ENCODE measurements around the gene OTOG. TPM values are rescaled to one million over a fixed set of nuclear protein-coding genes. Genes with fewer than 3 reads are reported as not detected.

OTOG gene
- total RNA-seq, 3 donors from 2014 or later (not counting 1 experiment from before 2014, with no cell fraction given), result not detected

DNA sequence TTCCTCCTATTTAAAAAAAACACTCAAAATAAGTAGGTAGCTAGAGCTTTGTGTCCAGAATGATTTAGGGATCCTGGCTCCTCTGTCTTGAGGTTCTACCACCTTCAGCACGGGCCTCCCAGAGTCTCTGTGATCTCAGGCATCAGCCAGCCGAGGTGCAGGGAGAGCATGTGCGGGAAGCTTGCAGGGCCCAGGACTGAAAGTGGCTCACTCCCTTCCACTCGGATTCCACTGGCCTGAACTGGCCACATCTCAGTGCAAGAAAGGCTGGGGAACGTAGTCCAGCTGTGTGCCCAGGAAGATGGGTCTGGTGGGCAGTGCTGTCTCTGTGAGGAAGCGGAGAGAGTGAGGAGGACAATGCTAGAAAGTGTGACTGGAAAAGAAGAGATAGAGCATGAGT, 104.0 kb downstream of the OTOG start:
- no peaks in the 10 kb centered on the region for H3K9me3 ChIP-seq (ENCODE audit: control insufficient read depth, insufficient read depth, low read length)
- TF ChIP-seq CTCF (IDR thresholded peaks at IDR 0.05), result no peak
- Mint-ChIP-seq H3K9me3 (peaks cover 2 to 3% of the 10 kb centered on the region in 2 donors), H3K27ac (no peak overlapping the region), H3K27me3 (ENCODE audit: low read depth in 2 of 2) (peaks cover 24 to 67% of the 10 kb centered on the region in 2 donors), H3K4me1 (no peaks in the 10 kb centered on the region), H3K36me3 (no peaks in the 10 kb centered on the region), H3K4me3 (no peak overlapping the region)
- no peak for ATAC-seq
- WGBS (ENCODE audit: insufficient coverage), result 71% methylated on average over 6 of the region's 6 CpGs
- H3K27me3 ChIP-seq (ENCODE audit: control insufficient read depth, insufficient read depth, low read length), result peaks cover 9% of the 10 kb centered on the region
- H3K27ac ChIP-seq (ENCODE audit: low read length), result no peak overlapping the region
- H3K4me3 ChIP-seq (ENCODE audit: low read length), result no peak overlapping the region
- intact Hi-C loops (cut with micrococcal nuclease), result no loop called here
- H3K4me1 ChIP-seq (ENCODE audit: control insufficient read depth, insufficient read depth, low read length), result no peaks in the 10 kb centered on the region
- no peaks in the 10 kb centered on the region for H3K36me3 ChIP-seq (ENCODE audit: control insufficient read depth, insufficient read depth, low read length)
- DNase-seq, result no peak

GRCh38 chr11:17651681-17652080, 104.6 kb downstream of the OTOG start:
- no peak overlapping the region for H3K4me3 Mint-ChIP-seq
- Histone ChIP-seq H3K36me3 (ENCODE audit: control insufficient read depth, insufficient read depth, low read length) (no peaks in the 10 kb centered on the region), H3K27me3 (ENCODE audit: control insufficient read depth, insufficient read depth, low read length) (peaks cover 9% of the 10 kb centered on the region), H3K27ac (ENCODE audit: low read length) (no peak overlapping the region), H3K9me3 (ENCODE audit: control insufficient read depth, insufficient read depth, low read length) (no peaks in the 10 kb centered on the region), H3K4me1 (ENCODE audit: control insufficient read depth, insufficient read depth, low read length) (no peaks in the 10 kb centered on the region), H3K4me3 (ENCODE audit: low read length) (no peak overlapping the region)
- ATAC-seq, result no peak
- no peak for DNase-seq
- no peaks in the 10 kb centered on the region for H3K36me3 Mint-ChIP-seq
- H3K27me3 Mint-ChIP-seq (ENCODE audit: low read depth in 2 of 2), result peaks cover 24 to 67% of the 10 kb centered on the region in 2 donors
- no peak overlapping the region for H3K27ac Mint-ChIP-seq
- no peaks in the 10 kb centered on the region for H3K4me1 Mint-ChIP-seq
- intact Hi-C loops (cut with micrococcal nuclease), result no loop called here
- 43% methylated on average over 4 of the region's 5 CpGs for WGBS (ENCODE audit: insufficient coverage)
- no peak for TF ChIP-seq CTCF (IDR thresholded peaks at IDR 0.05)
- peaks cover 2 to 3% of the 10 kb centered on the region in 2 donors for H3K9me3 Mint-ChIP-seq

DNA sequence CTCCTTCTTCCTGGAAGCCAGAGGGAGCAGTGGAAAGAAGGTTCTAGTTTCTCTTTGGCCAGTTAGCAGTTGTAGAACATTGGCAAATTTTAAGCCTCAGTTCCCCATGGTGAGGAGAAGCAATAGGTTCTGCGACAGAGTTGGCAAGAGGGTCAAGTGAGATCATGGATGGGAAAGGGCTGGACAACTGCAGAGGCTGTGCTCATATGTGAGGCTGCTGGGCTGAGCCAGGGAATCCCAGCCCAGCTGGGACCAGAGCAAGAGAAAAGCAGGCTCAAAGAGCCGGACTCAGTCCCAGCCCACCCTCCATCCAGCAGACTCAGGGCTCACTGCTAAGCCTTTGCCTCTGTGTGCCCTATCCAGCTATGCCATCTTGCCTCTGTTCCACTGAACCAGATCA, 105.5 kb downstream of the OTOG start:
- H3K4me1 ChIP-seq (ENCODE audit: control insufficient read depth, insufficient read depth, low read length), result no peaks in the 10 kb centered on the region
- H3K36me3 ChIP-seq (ENCODE audit: control insufficient read depth, insufficient read depth, low read length), result no peaks in the 10 kb centered on the region
- Mint-ChIP-seq H3K27me3 (ENCODE audit: low read depth in 2 of 2) (peaks cover 19 to 65% of the 10 kb centered on the region in 2 donors), H3K4me3 (no peak overlapping the region), H3K9me3 (peaks cover 2 to 3% of the 10 kb centered on the region in 2 donors), H3K36me3 (no peaks in the 10 kb centered on the region), H3K4me1 (no peaks in the 10 kb centered on the region), H3K27ac (no peak overlapping the region)
- DNase-seq, result no peak
- no peak overlapping the region for H3K4me3 ChIP-seq (ENCODE audit: low read length)
- no peaks in the 10 kb centered on the region for H3K9me3 ChIP-seq (ENCODE audit: control insufficient read depth, insufficient read depth, low read length)
- no peak for ATAC-seq
- no peak for TF ChIP-seq CTCF (IDR thresholded peaks at IDR 0.05)
- peaks cover 9% of the 10 kb centered on the region for H3K27me3 ChIP-seq (ENCODE audit: control insufficient read depth, insufficient read depth, low read length)
- WGBS (ENCODE audit: insufficient coverage), result 83% methylated on average over 2 of the region's 2 CpGs
- intact Hi-C loops (cut with micrococcal nuclease), result no loop called here
- no peak overlapping the region for H3K27ac ChIP-seq (ENCODE audit: low read length)

DNA sequence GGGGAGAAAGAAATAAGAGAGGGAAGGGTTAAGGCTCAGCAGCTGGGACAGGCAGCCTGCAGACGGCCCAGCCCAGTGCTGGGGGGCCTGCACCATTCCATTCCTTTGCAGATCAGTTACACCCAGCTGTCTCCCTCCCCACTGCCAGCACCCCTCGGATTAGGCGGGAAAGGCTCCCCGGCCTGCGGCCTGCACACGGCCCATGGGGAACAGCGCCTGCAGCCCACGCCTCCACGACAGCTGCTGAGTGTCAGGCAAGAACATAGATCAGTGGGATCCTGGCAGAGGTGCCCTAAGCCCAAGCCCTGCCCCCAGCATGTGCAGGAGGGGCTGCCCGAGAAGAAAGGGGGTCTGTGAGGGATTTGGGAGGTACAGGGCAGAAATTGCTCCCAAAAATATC, 106.6 kb downstream of the OTOG start:
- no peak for ATAC-seq
- Mint-ChIP-seq H3K4me1 (no peaks in the 10 kb centered on the region), H3K4me3 (no peak overlapping the region), H3K27me3 (ENCODE audit: low read depth in 2 of 2) (peaks cover 17 to 65% of the 10 kb centered on the region in 2 donors), H3K36me3 (no peaks in the 10 kb centered on the region), H3K27ac (no peak overlapping the region), H3K9me3 (peaks cover 2 to 3% of the 10 kb centered on the region in 2 donors)
- Histone ChIP-seq H3K27ac (ENCODE audit: low read length) (no peak overlapping the region), H3K4me1 (ENCODE audit: control insufficient read depth, insufficient read depth, low read length) (no peaks in the 10 kb centered on the region), H3K9me3 (ENCODE audit: control insufficient read depth, insufficient read depth, low read length) (no peaks in the 10 kb centered on the region), H3K4me3 (ENCODE audit: low read length) (no peak overlapping the region), H3K36me3 (ENCODE audit: control insufficient read depth, insufficient read depth, low read length) (no peaks in the 10 kb centered on the region), H3K27me3 (ENCODE audit: control insufficient read depth, insufficient read depth, low read length) (peaks cover 9% of the 10 kb centered on the region)
- TF ChIP-seq CTCF (IDR thresholded peaks at IDR 0.05), result no peak
- WGBS (ENCODE audit: insufficient coverage), result 86% methylated on average over 10 of the region's 10 CpGs
- intact Hi-C loops (cut with micrococcal nuclease), result no loop called here
- DNase-seq, result no peak

All from natural killer cell (primary cell).